Peyer's patch (tissue), 4 donors: ENCODE measurements around the gene FRMD8.

ENCODE experiments used
- POLR2A ChIP-seq, 2 donors: fragments of 450-650 bp; IDR thresholded peaks; one replicate each; pipeline ENCODE4 v1.5.1; 2017; ENCODE audit warnings: antibody characterized with exemption in 2 of 2, mild to moderate bottlenecking in 2 of 2, moderate library complexity in 2 of 2
- TF ChIP-seq, protein P1 (sequence below), 6 experiments: fragments of 450-650 bp in 4 of 6; fragments of 200-600 bp in 2 of 6; sonication (generic) in 1 of 6; IDR thresholded peaks; one replicate each; pipeline ENCODE4 v1.5.1; 2017 to 2019; ENCODE audit warnings: antibody characterized with exemption in 6 of 6, mild to moderate bottlenecking in 3 of 6, moderate library complexity in 1 of 6

DNA sequence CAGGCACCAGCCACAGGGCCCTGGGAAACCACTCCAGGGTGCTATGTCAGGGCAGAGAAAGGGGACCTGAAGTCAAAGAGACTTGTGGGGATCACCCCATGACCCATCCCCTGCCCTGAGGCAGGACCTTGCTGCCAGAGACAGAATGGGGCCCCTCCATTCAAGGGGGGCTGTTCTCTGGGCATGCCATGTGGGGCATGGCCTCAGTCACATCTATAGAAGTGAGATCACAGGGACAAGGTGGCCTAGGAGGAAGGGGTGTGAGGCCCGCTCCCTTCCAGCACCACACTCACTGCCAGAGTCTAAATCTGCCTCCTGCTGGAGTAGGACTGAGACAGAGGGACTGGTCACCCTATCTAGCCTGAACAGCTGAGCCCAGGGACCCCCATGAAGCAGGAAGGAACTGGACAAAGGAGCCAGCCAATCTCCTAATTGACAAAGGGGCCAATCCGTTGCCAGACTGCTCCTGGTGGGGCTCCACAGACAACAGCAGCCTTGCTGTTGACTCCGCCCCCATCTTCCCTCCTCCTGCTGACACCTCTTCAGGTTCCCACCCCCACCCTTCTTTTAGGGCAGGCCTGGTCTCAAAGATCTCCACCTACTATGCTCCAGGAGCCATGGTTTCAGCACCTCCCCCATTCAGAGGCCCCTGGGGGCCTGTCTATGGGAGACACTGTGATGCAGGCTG is 62.1 kb downstream of the FRMD8 start:
- TF ChIP-seq, protein P1, sequence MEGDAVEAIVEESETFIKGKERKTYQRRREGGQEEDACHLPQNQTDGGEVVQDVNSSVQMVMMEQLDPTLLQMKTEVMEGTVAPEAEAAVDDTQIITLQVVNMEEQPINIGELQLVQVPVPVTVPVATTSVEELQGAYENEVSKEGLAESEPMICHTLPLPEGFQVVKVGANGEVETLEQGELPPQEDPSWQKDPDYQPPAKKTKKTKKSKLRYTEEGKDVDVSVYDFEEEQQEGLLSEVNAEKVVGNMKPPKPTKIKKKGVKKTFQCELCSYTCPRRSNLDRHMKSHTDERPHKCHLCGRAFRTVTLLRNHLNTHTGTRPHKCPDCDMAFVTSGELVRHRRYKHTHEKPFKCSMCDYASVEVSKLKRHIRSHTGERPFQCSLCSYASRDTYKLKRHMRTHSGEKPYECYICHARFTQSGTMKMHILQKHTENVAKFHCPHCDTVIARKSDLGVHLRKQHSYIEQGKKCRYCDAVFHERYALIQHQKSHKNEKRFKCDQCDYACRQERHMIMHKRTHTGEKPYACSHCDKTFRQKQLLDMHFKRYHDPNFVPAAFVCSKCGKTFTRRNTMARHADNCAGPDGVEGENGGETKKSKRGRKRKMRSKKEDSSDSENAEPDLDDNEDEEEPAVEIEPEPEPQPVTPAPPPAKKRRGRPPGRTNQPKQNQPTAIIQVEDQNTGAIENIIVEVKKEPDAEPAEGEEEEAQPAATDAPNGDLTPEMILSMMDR (IDR thresholded peaks at IDR 0.05): no peak
- TF ChIP-seq POLR2A (IDR thresholded peaks at IDR 0.05): no peak
